Fibroblast of skin of abdomen (primary cell): ENCODE measurements around the gene RPL12. TPM values are rescaled to one million over a fixed set of nuclear protein-coding genes. Genes with fewer than 3 reads are reported as not detected.

Experiments used
- DNase-seq: peaks from one replicate; pipeline ENCODE4 v3.0.0-alpha.2; 2013
- polyA plus RNA-seq, 2 experiments: library from polyadenylated mRNA; unstranded; fragments of 120-200 nt; gene quantifications; one replicate each; pipeline ENCODE4 v1.2.1, GENCODE V29; 2013; ENCODE audit not compliant: insufficient read length in 2 of 2

RPL12 gene
- 2,148 TPM for polyA plus RNA-seq (2013, experiment 1 of 2; ENCODE audit: insufficient read length)
- 2,080 TPM for polyA plus RNA-seq (2013, experiment 2 of 2; ENCODE audit: insufficient read length)

- DNase-seq = peak; percentile 94
Measured at GRCh38 chr9:127450830-127451607, at the start of gene RPL12, which contains the start of gene LRSAM1. Gene RPL12 (minus strand): TSS chr9:127451406. CDS start chr9:127451317, 89 bp downstream. Gene LRSAM1 (plus strand): TSS chr9:127451510. CDS start chr9:127454528, 3,018 bp downstream.

DNA sequence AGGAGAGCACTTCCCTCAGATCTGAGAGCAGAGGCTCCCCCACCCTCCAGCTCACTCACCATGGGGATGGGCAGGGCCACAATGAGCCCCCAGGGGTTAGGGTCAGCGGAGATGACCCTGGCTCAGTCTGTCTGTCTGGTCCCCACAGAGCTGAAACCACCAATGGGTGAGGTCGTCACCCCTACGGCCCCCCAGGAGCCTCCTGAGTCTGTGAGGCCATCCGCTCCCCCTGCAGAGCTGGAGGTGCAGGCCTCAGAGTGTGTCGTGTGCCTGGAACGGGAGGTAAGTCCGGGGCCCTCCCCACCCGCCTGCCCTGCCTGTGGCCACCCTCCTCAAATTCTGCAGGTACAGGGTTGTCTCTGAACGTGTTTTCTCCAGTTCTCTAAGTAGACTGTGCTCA lies 49.7 kb upstream of the RPL12 start:
- no peak for DNase-seq

DNA sequence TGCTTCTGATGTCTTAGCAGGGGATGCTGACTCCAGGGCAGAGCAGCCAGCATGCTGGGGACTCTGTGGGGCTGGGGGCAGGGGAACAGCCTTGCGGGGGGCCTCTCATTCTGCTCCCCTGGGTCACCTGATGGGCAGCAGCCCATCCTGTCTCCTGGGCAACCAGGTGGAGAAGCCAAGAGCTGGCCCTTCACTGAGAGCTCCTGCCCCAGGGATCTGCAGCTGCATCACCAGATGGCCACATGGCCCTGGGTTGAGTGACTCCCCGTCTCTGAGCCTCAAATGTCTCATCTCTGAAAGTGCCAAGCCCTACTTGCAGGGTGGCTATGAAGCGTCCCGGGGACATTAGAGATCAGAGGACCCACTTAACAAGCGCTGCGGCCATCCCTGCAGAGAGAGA lies 49.2 kb upstream of the RPL12 start:
- DNase-seq = no peak

- DNase-seq = no peak
Measured at GRCh38 chr9:127498298-127498697, 47.1 kb upstream of the RPL12 start.

- no peak for DNase-seq
Measured at GRCh38 chr9:127497656-127498290, 46.6 kb upstream of the RPL12 start.

DNA sequence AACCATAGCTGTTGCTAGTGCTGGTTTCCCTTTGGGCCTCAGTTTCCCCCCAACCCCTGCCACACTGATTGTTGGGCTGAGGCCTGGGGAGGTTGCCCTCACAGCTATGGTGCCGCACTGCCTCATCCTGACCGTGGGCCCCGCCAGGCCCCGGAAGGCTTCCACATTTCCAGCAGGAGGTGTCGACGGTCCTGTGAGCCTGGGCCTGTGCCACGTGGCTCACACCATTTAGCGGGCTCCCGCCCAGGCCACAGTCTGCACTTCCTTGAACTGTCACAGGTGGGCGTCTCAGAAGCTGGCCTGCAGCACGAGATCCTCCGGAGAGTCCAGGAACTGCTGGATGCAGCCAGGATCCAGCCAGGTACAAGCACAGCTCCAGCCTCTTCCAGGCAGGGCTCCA lies 45.8 kb upstream of the RPL12 start:
- no peak for DNase-seq

- no peak for DNase-seq
Measured at GRCh38 chr9:127495884-127496555, 44.8 kb upstream of the RPL12 start.

GRCh38 chr9:127494304-127494702 lies 43.1 kb upstream of the RPL12 start:
- no peak for DNase-seq

DNA sequence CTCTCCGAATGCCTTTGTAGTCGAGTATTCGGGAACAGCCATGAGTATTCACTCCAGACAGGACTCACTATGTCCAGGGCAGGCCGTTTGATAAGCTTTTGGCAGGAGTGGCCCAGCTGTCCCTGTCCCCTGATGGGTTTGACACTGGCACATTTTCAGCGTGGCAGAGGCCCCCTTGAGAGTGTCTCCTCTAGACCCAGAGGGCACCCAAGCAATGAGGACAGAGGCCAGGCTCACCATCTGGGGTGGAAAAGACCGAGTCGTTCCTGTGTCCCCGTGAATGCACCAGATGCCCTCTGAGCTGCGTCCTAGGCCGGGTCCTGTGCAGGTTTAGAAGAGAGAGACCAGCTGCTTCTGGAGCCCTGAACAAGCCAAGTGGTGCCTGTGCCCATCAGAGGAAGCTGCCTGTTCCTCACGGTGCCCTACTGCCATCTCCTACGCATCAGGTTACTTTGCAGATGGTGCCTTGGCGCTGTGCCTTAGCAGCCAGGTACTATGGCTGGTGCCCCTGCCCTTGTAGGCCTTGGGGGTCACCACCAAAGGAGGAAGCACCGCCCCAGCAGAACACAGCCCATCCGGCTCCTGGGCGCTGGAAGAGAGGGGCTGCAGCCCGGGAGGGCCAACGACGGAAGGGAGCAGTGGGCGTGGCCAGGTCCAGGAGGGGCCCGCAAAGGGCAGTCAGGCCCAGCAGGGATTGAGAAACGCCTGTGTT lies 42.5 kb upstream of the RPL12 start:
- no peak for DNase-seq

GRCh38 chr9:127492616-127493015 lies 41.4 kb upstream of the RPL12 start:
- DNase-seq = no peak

DNA sequence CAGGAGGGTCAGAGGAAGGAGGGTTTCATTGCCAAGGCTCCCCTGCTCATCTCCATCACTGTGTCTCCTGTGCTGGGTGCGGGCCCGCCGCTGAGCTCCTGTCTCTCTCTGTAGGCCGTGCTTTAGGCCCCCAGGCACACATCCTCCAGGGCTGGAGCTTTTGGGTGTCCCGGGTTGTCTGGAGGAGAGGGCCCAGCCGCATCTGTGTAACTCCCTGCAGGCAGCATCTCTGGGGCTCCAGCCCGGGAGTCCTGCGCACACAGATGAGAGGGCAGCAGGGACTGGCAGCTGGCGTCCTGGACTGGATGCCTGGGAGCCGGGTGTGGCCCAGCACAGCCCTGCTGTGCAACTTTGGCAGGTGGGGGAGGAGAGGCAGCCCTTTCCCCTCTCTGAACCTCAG lies 40.3 kb upstream of the RPL12 start:
- no peak for DNase-seq

GRCh38 chr9:127490535-127491230 lies 39.5 kb upstream of the RPL12 start:
- DNase-seq = no peak

GRCh38 chr9:127489471-127490115 lies 38.4 kb upstream of the RPL12 start:
- DNase-seq = no peak

GRCh38 chr9:127488946-127489345 lies 37.7 kb upstream of the RPL12 start:
- no peak for DNase-seq

- no peak for DNase-seq
Measured at GRCh38 chr9:127485995-127486394, 34.8 kb upstream of the RPL12 start.

GRCh38 chr9:127482662-127483061 lies 31.5 kb upstream of the RPL12 start:
- DNase-seq = no peak

DNA sequence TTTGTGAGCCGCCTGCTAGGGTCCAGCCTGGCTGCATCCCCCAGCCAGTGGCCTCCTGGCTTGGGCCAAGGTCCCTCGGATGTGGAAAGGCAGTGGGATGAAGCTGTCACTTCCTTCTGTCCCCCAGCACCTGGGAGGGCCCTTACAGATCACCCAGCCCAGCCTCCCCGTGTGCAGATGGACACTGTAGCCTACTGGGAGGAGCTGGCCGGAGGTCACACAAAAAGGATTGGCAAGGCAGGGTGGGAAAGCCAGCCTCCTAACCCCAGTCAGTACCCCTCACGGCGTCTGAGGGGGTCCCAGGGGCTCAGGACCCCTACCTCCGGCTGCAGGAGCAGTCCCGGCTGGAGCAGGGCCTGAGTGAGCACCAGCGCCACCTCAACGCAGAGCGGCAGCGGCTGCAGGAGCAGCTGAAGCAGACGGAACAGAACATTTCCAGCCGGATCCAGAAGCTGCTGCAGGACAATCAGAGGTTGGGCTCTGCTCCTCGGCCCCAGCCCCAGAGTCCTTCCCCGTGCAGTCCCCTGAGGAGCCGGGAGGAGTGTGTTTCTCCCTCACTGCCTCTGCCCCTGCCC lies 28.4 kb upstream of the RPL12 start:
- DNase-seq = no peak

- DNase-seq = no peak
Measured at GRCh38 chr9:127474592-127474991, 23.4 kb upstream of the RPL12 start.

DNA sequence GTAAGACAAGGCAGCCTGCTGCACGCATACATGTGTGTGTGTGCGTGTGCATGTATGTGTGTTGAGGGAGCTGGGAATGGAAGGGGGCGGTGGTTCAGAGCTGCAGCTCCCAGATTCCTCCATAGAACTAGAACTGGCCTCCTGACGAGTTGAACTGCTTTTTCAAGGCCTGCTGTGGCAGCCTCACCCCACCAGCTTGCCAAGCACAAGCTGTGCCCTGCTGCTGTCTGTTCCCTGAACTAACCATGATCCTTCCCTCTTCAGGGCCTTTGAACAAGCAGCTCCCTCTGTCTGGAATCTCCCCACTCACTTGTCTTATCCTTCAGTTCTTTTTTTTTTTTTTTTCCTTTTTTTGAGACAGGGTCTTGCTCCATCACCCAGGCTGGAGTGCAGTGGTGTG lies 22.7 kb upstream of the RPL12 start:
- no peak for DNase-seq

DNA sequence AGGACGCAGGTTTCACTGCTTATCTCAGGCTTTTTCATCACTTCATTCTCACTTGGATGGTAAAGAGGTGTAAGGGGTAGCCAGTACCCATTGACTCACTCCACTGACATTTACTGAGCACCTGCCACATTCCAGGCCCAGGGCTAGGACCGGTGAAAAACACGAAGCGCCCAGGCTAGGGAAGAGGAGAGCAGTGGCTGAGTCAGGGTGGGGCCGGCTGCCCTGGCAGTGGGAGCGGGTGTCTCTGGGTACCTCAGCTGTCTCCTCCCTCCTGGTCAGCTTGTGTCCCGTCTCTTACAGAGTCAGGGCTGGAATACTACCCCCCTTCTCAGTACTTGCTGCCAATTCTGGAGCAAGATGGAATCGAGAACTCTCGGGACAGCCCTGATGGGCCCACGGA lies 22.3 kb upstream of the RPL12 start:
- DNase-seq = no peak

DNA sequence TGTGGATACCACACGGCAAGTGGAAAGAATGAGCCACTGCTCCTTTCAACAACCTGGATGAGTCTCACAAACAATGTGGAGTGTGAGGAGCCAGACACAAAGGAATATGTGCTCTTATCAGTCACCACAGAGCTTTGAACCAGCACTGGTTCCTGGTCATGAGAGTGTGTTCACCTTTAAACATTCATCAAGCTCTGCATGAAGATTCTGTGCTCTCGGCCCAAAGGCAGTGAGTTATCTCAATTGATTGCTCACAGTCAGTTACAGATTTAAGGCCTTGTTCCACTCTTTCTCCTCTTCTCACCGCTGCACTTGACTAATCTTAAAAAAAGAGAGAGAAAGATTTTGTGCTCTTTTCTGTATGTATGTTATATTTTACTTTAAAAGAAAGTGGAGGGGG lies 19.5 kb upstream of the RPL12 start:
- no peak for DNase-seq
